C4-2B (cell line): Measurements from ENCODE around the gene TPRG1L.

Experiments
- H3K27ac ChIP-seq: fragments of 450-650 bp; 2 replicates; pipeline ENCODE4 v1.5.1; 2017
- ZFX ChIP-seq: fragments of 450-650 bp; IDR thresholded peaks from 2 replicates; pipeline ENCODE4 v1.6.1; 2017
- TF ChIP-seq, protein P1 (sequence below): fragments of 450-650 bp; conservative IDR thresholded peaks from 2 replicates; pipeline ENCODE4 v1.5.1; 2017; ENCODE audit warnings: mild to moderate bottlenecking

TPRG1L gene

DNA sequence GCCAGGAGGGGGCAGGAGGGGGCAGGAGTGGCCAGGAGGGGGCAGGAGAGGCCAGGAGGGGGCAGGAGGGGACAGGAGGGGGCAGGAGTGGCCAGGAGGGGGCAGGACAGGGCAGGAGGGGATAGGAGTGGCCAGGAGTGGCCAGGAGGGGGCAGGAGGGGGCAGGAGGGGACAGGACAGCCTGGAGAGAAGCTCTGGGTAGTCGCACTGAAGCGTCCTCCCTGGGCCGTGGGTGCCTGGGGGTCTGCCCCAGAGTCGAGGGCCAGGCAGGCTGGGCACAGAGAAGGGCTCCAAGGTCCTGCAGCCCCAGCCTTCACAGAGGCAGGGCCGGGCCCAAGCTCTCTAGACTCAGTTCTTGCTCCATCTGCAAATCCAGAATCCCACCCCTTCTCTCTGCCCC, 36.4 kb upstream of the TPRG1L start:
- TF ChIP-seq, protein P1, sequence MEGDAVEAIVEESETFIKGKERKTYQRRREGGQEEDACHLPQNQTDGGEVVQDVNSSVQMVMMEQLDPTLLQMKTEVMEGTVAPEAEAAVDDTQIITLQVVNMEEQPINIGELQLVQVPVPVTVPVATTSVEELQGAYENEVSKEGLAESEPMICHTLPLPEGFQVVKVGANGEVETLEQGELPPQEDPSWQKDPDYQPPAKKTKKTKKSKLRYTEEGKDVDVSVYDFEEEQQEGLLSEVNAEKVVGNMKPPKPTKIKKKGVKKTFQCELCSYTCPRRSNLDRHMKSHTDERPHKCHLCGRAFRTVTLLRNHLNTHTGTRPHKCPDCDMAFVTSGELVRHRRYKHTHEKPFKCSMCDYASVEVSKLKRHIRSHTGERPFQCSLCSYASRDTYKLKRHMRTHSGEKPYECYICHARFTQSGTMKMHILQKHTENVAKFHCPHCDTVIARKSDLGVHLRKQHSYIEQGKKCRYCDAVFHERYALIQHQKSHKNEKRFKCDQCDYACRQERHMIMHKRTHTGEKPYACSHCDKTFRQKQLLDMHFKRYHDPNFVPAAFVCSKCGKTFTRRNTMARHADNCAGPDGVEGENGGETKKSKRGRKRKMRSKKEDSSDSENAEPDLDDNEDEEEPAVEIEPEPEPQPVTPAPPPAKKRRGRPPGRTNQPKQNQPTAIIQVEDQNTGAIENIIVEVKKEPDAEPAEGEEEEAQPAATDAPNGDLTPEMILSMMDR = no peak
- no peak for TF ChIP-seq ZFX
- no peak overlapping the region for H3K27ac ChIP-seq

DNA sequence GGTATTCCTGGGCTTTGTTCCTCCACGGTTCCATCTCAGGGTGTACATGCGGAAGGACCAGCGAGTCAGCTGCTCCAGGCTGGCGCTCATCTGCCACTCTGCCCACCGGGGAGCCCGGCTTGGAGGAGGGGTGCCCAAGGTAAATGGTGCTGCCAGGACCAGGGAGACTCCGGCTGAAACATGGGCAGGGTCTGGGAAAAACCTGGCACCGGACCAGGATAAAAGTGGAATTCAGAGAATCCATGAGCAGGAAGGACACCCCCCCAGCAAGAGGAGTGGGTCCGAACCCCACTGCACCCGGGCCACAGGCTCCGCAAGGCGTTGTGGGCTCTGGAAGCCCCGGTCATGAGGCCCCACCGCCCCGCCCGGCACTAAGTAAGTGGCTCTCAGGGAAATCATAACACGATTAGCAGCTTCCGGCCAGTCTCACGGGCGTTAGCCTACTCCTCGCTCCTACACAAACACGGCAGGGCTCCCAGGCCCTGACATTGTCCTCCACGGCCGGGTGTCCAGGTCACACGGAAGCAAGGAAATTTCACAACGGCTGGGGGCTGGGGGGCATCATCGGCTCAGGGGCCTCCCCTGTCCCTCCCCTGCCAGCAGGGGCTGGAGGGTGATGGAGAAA, 34.6 kb upstream of the TPRG1L start:
- H3K27ac ChIP-seq = no peak overlapping the region
- TF ChIP-seq, protein P1 = no peak
- TF ChIP-seq ZFX = no peak

DNA sequence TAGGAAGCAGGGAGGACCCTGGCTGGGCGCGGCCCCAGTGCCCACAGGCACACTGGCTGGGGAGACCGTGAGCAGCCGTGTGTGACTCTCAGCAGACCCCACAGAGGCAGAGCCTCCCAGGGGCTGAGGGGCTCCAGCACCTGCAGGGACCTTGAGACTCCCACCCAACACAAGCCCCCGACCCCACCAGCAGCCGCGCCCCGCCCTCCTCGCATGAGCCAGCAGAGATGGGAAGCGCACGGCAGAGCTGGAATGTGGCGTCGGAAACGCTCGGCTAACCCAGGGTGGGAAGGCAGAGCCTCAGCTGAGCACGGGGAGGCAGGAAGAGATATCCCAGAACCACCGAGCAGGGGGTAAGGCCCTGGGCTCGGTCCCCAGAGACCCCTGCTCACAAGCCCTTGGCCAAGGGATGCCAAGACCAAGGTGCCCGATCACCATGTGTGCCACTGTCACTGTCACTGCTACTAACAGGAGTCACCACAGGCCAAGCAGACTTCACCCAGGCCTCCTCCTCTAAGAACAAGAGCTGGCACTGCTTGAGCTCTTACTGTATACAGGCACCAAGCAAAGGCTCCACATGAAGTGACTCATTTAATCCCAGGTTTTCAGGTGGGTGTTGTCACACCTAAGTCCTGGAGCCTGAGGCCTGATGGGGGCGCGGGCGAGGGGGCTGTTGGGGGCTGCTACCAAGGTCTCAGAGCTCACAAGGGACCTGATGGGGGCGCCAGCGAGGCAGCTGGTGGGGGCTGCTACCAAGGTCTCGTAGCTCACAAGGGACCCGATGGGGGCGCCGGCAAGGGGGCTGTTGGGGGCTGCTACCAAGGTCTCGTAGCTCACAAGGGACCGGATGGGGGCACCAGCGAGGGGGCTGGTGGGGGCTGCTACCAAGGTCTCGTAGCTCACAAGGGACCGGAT, 33.6 kb upstream of the TPRG1L start:
- TF ChIP-seq, protein P1 = no peak
- no peak for TF ChIP-seq ZFX
- no peak overlapping the region for H3K27ac ChIP-seq

DNA sequence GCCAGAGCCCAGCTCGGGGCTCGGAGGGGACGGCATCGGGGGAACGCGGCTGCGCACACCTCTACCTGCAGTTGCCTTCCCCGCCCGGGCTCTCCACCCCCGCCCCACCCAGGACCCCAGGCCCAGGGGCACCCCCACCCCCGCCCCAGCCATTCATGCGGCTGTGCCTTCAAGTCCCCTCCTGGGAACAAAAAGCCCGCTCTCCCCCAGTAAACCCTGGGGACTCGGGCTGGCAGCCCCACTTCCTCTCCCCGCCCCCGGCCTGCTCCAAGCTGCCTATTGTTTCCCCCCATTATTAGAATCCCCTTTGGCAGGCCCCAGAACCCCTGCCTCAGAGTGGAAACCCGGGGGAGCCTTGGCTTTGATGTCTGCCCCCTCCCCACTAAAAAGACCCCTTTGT, 31.5 kb upstream of the TPRG1L start:
- H3K27ac ChIP-seq = no peak overlapping the region
- no peak for TF ChIP-seq ZFX
- TF ChIP-seq, protein P1 = no peak

DNA sequence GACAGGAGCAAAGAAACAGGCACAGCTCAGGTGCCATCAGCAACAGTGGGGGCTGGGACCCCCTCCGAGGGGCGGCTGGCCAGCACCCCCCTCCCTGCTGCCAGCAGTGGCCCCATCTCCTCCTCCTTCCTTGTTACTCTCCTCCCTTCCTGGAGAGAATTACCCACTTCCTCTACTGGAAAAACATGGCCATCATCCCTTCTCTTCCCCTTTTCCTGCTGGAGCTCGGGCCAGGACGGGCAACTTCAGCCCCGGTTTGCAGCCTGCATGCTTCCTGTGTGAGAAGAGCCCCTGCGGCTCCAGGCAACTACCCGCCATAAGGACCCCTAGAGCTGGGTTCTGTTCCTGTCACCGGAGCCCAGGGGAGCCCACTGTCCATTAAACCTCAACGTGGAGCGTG, 31.1 kb upstream of the TPRG1L start:
- TF ChIP-seq ZFX = no peak
- no peak overlapping the region for H3K27ac ChIP-seq

DNA sequence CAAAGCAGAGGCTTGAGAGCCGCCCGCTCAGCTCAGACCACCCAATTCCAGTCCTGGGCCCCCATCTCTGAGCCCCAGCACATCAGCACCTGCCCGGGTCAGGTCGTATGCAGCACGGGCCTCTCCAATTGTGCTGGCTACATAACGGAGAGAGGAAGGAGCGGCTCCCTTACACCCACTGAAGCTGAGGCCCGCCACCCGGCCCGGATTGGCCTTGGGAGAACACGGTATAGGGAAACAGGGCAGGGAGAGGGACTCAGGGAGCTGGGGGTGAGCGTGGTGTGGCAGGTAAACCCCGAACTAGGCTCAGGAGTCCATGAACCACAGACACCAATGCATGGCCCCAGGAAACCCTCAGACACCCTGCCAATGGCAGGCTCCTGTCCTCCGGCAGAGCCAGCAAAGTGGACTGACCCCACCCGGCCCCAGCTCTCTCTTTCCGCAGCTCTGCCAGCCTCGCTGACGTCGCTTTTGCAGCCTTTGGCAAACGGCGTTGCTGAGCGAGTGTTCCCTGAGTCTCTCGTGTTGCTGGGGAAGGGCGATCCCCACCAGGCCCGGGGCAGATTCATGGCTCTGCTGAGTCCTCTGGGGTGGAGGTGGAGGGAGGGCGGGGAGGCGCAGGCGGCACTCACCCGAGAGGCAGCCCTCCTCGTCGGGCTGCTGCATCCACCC, 30.0 kb upstream of the TPRG1L start:
- TF ChIP-seq, protein P1 = no peak
- TF ChIP-seq ZFX = no peak
- H3K27ac ChIP-seq = no peak overlapping the region

DNA sequence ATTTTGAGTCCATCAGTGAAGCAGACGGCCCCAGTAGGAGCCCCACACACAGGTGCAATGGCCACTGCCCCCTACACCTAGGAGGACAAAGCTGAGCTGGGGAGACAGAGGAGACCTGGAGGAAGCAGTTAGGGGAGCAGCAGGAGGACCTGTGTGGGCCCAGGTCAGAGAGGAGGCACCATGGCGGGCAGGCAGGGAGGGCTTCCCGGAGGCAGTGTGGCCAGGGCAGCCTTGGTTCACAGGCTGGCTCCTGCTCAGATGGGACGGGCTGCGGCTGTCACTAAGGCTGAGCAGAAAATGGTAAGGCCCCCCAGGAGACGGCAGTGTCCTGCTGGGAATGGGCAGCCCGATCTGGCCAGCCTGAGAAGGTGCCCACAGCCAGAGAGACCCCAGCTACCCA, 28.9 kb upstream of the TPRG1L start:
- TF ChIP-seq ZFX = no peak
- TF ChIP-seq, protein P1 = no peak
- no peak overlapping the region for H3K27ac ChIP-seq
